ENCODE measurements around the gene UBE2C. TPM values are rescaled to one million over a fixed set of nuclear protein-coding genes. Genes with fewer than 3 reads are reported as not detected.

UBE2C gene
- polyA plus RNA-seq, 1 donor from 2014 or later, result 2.5 TPM

DNA sequence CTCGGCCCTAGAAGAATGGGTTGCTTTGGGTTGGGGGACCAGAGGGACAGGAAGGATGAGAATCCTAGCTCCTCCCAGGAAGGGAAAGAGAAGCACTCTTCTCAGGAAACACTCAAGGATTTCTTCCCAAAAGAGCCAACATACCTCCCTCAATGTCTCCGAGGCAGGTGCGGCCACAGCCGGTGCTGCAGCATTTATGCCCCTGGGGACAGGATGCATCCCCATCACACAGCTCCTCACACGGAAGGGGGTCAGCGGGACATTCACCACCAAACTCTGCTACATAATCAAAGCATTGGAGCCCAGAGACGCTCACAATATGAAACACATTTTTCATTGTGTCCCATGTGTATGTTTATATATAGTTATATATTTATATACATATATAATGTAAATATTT lies 35.5 kb upstream of the UBE2C start:
- Histone ChIP-seq H3K36me3 (ENCODE audit: insufficient read depth, low read length) (no peaks in the 10 kb centered on the region), H3K9me3 (ENCODE audit: low read length) (no peaks in the 10 kb centered on the region), H3K4me2 (ENCODE audit: low read length) (no peak overlapping the region), H3F3A (ENCODE audit: insufficient read depth, low read length, poor library complexity, severe bottlenecking) (no peaks in the 10 kb centered on the region), H3K9ac (ENCODE audit: low read length) (no peak overlapping the region), H3K4me3 (ENCODE audit: low read length) (no peak overlapping the region), H3K27me3 (ENCODE audit: insufficient read depth, low read depth, low read length) (no peaks in the 10 kb centered on the region), H3K27ac (ENCODE audit: low read length) (no peak overlapping the region), H3K9me2 (ENCODE audit: insufficient read depth, low read length) (no peaks in the 10 kb centered on the region), H2AFZ (ENCODE audit: low read depth, low read length) (no peak overlapping the region), H4K20me1 (ENCODE audit: insufficient read depth) (no peaks in the 10 kb centered on the region), H3K79me2 (replicated peaks; ENCODE audit: insufficient read depth, low read length) (no peaks in the 10 kb centered on the region)
- TF ChIP-seq SMC3 (conservative IDR thresholded peaks at IDR 0.05; ENCODE audit: poor library complexity), result no peak
- no peak for TF ChIP-seq RAD21 (conservative IDR thresholded peaks at IDR 0.05)
- TF ChIP-seq MXI1 (conservative IDR thresholded peaks at IDR 0.05; ENCODE audit: poor library complexity, severe bottlenecking), result no peak
- TF ChIP-seq, protein P1, sequence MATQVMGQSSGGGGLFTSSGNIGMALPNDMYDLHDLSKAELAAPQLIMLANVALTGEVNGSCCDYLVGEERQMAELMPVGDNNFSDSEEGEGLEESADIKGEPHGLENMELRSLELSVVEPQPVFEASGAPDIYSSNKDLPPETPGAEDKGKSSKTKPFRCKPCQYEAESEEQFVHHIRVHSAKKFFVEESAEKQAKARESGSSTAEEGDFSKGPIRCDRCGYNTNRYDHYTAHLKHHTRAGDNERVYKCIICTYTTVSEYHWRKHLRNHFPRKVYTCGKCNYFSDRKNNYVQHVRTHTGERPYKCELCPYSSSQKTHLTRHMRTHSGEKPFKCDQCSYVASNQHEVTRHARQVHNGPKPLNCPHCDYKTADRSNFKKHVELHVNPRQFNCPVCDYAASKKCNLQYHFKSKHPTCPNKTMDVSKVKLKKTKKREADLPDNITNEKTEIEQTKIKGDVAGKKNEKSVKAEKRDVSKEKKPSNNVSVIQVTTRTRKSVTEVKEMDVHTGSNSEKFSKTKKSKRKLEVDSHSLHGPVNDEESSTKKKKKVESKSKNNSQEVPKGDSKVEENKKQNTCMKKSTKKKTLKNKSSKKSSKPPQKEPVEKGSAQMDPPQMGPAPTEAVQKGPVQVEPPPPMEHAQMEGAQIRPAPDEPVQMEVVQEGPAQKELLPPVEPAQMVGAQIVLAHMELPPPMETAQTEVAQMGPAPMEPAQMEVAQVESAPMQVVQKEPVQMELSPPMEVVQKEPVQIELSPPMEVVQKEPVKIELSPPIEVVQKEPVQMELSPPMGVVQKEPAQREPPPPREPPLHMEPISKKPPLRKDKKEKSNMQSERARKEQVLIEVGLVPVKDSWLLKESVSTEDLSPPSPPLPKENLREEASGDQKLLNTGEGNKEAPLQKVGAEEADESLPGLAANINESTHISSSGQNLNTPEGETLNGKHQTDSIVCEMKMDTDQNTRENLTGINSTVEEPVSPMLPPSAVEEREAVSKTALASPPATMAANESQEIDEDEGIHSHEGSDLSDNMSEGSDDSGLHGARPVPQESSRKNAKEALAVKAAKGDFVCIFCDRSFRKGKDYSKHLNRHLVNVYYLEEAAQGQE (IDR thresholded peaks at IDR 0.05; ENCODE audit: borderline replicate concordance), result no peak
- TF ChIP-seq TAF1 (IDR thresholded peaks at IDR 0.05; ENCODE audit: low read depth), result no peak
- no peak for TF ChIP-seq POLR2AphosphoS5 (IDR thresholded peaks at IDR 0.05)

DNA sequence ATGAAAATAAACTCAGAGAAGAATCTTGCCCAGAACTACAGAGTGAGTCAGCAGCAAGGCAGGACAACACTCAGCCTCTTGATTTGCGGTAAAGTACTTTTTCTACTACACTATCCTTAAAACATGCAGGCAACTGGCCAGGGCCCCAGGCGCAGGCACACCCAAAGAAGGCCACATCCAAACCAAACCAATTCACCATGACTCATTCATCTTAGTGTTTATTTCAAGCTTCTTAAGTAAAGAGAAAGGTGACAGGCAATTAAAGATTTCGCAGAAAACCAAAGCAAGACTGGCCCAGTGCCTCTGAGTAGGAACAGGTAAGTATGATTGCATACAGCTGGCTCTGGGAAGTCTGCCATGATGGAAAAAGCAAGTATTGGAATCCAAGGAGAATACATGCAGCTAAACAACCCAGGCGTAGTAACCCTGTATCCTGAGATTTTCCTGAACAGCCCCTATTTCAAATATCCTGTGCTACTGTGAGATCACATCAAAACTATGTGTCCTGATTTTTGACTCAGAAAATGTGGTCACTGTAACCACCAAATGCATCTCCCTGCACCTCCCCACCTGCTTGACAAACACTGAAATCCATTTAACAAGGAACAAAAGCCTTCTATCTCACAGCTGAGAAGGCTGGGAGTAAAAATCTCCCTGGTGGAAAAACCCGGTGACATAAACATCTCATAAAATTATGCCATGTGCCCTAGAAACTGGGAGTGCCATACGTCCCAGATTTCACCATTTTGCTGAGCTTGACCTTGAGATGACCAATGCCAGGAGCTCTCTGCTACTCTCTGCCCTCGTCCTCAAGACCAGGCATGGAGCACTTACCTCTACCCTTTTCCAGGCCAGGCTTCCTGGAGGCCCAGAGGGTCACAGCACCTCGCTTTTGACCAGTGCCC lies 33.2 kb upstream of the UBE2C start:
- TF ChIP-seq EP300 (conservative IDR thresholded peaks at IDR 0.05; ENCODE audit: poor library complexity, severe bottlenecking) (no peak), RAD21 (conservative IDR thresholded peaks at IDR 0.05) (no peak), MXI1 (conservative IDR thresholded peaks at IDR 0.05; ENCODE audit: poor library complexity, severe bottlenecking) (no peak), SMC3 (conservative IDR thresholded peaks at IDR 0.05; ENCODE audit: poor library complexity) (no peak)
- H3K27me3 ChIP-seq (ENCODE audit: insufficient read depth, low read depth, low read length), result no peaks in the 10 kb centered on the region
- no peaks in the 10 kb centered on the region for H3K79me2 ChIP-seq (replicated peaks; ENCODE audit: insufficient read depth, low read length)
- no peak overlapping the region for H3K4me2 ChIP-seq (ENCODE audit: low read length)
- no peak overlapping the region for H3K4me3 ChIP-seq (ENCODE audit: low read length)
- no peaks in the 10 kb centered on the region for H4K20me1 ChIP-seq (ENCODE audit: insufficient read depth)
- H3K9me3 ChIP-seq (ENCODE audit: low read length), result no peaks in the 10 kb centered on the region
- no peak overlapping the region for H2AFZ ChIP-seq (ENCODE audit: low read depth, low read length)
- H3K9me2 ChIP-seq (ENCODE audit: insufficient read depth, low read length), result no peaks in the 10 kb centered on the region
- H3F3A ChIP-seq (ENCODE audit: insufficient read depth, low read length, poor library complexity, severe bottlenecking), result no peaks in the 10 kb centered on the region
- no peaks in the 10 kb centered on the region for H3K36me3 ChIP-seq (ENCODE audit: insufficient read depth, low read length)
- H3K27ac ChIP-seq (ENCODE audit: low read length), result no peak overlapping the region
- H3K9ac ChIP-seq (ENCODE audit: low read length), result no peak overlapping the region

DNA sequence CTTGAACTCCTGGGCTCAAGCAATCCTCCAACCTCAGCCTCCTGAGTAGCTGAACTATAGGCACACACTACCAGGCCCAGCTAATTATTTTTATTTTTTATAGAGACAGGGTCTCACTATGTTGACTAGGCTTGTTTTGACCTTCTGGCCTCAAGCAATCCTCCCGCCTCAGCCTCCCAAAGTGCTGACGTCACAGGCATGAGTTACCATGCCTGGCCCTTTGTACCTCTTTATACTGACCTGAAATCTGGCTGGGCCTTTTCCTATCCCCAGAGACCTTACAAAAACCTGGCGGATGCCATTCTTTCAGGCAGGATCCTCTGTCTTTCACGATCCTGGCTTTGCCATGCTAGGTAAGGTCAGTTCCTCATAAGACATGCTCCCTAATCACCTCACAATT lies 32.3 kb upstream of the UBE2C start:
- TF ChIP-seq TAF1 (IDR thresholded peaks at IDR 0.05; ENCODE audit: low read depth) (no peak), RAD21 (conservative IDR thresholded peaks at IDR 0.05) (no peak), POLR2AphosphoS5 (IDR thresholded peaks at IDR 0.05) (no peak), EZH2 (IDR thresholded peaks at IDR 0.05; ENCODE audit: borderline replicate concordance, insufficient read depth, low read length, poor library complexity, severe bottlenecking) (no peak), EP300 (conservative IDR thresholded peaks at IDR 0.05; ENCODE audit: poor library complexity, severe bottlenecking) (no peak)
- Histone ChIP-seq H3K27me3 (ENCODE audit: insufficient read depth, low read depth, low read length) (no peaks in the 10 kb centered on the region), H2AFZ (ENCODE audit: low read depth, low read length) (no peak overlapping the region), H3K4me3 (ENCODE audit: low read length) (no peak overlapping the region), H3K79me2 (replicated peaks; ENCODE audit: insufficient read depth, low read length) (no peaks in the 10 kb centered on the region), H4K20me1 (ENCODE audit: insufficient read depth) (no peaks in the 10 kb centered on the region), H3K4me2 (ENCODE audit: low read length) (no peak overlapping the region), H3K27ac (ENCODE audit: low read length) (no peak overlapping the region), H3K9me2 (ENCODE audit: insufficient read depth, low read length) (no peaks in the 10 kb centered on the region), H3F3A (ENCODE audit: insufficient read depth, low read length, poor library complexity, severe bottlenecking) (no peaks in the 10 kb centered on the region), H3K36me3 (ENCODE audit: insufficient read depth, low read length) (no peaks in the 10 kb centered on the region), H3K9ac (ENCODE audit: low read length) (no peak overlapping the region), H3K9me3 (ENCODE audit: low read length) (no peaks in the 10 kb centered on the region)

All from neural cell (in vitro differentiated cells).